HTERT RPE-1 (cell line): ENCODE results near the gene NR5A2.
"Not testable (repeated sequence)": the region's sequence is repeated elsewhere in the genome, so short reads cannot be mapped to it uniquely, and the experiment has no call there.

ENCODE experiments used
- in situ Hi-C: fragments of 300-500 bp; cut with MboI; formaldehyde crosslinking; loops from 4 replicates; pipeline ENCODE4 v1.14.3; 2020; ENCODE audit warnings: low sequenced_read_pairs

Gene NR5A2

DNA sequence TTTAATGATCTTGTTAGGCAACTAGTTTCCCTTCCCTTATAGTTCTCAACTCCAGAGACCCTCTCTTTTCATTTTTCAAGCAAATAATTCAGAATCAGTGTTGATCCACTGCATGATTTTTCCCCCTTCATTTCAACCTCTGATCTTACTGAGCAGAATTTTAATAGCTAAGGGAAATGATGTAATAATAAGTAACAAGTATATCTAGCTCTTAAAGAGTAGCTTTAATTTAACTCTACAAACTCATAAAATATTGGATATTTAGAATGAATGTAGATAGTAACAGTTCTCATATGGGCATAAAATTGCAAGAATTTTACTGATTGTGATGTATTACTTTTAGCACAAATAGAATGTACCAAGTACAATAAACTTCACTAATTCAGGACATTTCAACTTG lies 130.2 kb downstream of the NR5A2 start:
- in situ Hi-C loops: no loop called here

DNA sequence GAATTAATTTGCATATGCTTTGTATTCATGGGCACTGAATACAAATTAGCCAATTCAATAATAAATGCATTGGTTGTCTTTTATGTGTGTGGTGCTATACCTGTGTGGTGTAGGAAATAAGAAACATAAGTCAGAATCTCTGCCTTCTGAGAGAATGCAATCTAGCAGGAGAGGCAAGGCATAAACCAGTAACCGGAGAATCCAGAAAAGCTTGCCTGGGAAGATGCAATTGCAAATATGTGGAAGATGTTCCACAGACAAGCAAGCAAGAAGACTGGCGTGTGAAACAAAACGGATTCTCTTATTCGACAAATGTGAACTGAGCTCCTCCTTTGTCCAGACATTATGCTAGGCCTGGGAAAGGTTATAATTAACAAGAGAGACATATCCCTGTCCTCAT lies 134.3 kb downstream of the NR5A2 start:
- in situ Hi-C loops: no loop called here

DNA sequence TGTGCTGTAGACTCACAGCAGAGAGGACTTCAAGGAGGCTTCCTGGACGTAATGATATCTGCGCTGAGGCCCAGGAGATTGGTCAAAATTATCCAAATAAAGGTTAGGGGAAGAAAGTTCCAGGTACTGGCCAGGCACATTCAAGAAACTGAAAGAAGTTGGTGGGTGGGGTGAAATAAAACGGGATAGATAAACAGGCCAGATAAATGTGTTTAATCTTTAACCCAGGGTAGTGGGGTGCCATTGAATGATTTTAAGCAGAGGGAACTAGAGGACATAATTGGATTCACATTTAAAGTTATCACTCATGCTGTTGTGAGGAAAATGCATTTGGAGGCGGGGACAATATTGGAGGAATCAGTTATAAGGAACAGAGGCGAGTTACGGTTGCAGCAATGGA lies 134.7 kb downstream of the NR5A2 start:
- in situ Hi-C loops: no loop called here

DNA sequence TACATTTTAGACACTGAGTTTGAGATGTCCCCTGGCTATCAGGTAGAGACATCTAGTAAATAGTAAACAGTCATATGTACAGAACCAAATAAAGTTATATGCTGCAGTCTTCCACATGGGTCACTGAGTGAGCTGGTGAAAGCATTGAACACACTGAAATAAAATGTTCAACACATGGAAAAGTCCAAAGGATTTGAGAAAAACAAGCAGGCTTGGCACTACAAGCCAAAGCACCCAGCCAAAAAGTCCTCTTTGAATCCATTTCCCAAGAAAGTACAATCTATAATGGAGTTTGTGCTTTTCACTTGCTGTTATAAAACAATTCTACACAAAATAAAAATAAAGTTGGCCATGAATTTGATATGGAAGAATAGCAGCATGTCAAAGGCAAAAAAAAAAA lies 135.4 kb downstream of the NR5A2 start:
- in situ Hi-C loops: no loop called here

DNA sequence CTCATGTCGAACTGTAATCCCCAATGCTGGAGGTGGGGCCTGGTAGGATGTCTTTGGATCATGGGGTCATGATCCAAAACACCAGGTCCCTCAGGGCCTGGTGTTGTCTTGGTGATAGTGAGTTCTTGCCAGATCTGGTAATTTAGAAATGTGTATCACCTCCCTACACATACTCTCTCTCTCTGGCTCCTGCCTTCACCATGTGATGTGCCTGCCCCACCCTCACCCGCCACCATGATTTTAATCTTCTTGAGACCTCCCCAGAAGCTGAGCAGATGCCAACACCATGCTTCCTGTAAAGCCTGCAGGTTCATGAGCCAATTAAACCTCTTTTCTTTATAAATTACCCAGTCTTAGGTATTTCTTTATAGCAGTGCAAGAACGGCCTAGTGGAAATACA lies 136.4 kb downstream of the NR5A2 start:
- in situ Hi-C loops: no loop called here

DNA sequence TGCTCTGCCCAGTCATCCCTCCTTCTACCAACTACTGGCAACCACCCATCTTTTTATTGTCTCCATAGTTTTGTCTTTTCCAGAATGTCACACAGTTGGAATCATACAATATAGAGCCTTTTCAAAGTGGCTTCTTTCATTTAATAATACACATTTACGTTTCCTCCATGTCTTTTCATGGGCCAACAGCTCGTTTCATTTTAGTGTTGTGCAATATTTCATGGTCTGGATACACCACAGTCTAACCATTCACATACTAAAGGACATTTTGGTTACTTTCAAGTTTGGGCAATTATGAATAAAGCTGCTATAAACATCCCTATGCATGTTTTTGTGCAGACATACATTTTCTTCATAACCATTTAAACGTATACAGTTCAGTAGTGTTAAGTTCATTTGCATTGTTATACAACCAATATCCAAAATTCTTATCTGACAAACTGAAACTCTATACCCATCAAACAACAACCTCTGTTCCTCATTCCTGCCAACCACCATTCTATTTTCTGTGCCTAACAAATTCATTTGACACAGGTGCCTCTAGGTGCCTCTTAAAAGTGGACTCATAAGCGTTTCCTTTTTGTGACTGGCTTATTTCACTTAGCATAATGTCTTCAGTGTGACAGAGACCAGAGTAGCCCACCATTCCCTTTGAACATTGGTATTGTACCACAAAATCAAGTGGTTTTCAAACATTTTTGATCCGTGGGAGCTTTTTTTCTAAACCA lies 138.1 kb downstream of the NR5A2 start:
- in situ Hi-C loops: no loop called here

DNA sequence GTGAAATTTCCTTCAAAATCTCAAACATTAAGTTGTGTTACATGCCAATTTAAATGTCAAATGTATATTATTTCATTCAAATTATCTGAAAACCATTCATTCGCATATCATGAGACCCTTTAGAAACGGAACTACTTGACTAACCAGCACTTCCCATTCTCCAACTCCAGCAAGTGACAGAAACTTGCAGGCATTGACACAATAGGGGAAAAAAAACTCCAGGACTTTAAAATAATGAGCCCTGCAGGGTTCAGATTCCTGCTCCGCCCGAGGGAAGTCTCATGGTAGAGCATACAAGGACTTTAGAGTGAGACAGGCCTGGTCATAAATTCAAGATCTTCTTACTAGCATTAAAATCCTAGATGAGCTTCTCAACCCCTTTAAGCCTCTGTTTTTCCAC lies 138.9 kb downstream of the NR5A2 start:
- in situ Hi-C loops: no loop called here

DNA sequence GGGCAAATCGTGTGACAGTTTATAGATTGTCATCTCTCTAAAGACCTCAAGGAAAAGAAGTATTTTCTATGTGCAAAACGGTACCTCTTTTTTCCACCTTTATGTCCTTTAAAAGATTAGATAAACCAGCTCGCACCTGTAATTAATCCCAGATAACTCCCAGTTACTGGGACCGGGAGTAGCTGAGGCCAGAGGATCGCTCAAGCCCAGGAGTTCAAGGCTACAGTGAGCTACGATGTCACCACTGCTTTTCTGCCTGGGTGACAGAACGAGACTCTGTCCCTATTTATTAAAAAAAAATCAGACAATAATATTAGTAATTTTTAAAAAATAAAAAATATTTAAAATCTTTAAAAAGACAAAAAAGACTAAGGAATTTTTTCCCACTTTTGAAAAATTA lies 141.4 kb downstream of the NR5A2 start:
- in situ Hi-C loops: no loop called here

- in situ Hi-C loops: no loop called here
Measured at GRCh38 chr1:200172311-200172710, 144.8 kb downstream of the NR5A2 start.

DNA sequence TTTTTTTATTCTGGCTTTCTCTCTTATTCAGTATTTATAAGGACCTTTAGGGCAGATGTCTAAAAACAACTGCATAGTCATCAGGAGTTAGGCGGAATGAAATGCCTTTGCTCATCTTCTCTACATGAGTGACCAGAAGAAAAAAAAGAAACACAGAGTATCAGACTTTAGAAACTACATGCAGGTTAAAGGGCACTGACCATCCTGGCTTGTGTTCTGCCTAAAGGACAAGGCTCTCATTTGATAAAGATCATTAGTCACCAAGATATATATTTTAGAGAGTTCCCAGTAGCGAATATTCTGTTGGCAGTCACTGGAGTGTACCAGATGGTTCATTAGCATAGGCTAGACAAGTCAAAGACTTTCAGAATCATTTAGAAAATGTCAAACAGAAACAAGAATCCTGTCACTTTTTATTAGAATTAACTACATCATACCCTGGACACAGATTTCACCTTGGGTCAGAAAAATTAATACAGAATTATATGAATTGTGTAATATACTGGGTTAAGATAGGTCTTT lies 145.6 kb downstream of the NR5A2 start:
- in situ Hi-C loops: no loop called here

DNA sequence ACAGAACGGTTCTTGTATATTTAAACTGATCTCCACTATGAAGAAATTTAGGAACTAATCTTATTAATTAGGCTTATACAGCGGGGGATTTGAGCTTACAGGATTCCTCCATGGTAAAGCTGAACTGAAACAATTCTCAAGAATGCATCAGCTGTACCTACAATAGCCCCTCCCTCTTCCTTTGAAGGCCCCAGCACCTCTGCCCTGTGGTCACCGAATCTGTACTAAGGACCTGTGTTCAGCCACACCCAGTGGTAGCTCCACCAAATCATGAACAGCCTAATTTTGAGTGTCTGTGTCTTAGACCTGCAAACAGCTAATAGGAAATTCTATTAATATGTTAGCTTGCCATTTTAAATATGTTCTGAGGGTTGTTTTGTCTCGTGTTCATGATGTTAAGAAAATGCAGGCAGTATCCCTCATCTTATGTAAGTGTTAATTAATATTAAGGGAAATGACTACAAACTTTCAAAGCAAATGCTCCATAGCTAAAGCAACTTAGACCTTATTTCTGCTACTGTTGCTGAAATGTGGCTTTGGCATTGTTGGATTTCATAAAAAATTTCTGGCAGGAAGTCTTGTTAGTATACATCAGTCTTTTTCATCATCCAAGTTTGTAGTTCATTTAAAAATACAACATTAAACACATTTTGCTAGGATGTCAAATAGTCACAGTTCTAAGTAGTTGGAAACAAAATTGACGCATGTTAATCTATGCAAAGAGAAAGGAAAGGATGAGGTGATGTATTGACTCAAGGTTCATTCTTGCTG lies 147.2 kb downstream of the NR5A2 start:
- in situ Hi-C loops: no loop called here

DNA sequence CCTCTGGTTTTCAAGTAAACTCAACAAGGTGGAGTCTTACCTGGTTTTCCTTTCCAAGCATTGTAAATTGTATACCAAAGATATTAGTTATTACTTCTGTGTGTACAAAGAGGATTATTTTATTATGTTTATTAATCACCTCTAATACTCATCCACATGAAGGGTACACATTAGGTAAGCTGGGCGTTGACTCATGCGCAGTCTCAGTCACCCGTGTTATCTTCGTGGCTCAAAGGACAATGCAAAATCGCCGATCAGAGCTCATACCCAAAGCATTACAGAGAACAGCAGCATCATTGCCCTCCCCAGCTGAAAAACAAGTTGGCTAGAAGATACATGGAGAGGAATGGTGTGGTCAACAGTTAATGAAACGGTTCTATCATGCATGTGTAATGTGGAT lies 148.7 kb downstream of the NR5A2 start:
- in situ Hi-C loops: no loop called here

DNA sequence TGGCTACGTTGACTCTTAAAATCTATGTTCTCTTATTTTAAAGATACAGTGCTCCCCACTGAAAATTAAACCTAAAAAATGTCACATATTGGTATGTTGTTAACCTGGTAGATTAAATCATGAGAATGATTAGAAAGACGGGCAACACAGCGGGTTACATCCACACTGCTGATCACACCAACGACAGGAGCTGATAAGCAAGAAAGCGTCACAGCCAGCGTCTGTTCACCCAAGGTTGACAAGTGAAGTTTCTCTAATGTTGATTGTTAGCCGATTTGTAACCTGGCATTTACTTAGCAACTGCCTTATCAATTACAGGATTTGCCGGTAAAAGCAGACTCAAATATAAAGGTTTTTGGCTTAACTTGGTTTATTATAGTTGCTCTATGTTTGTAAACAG lies 149.3 kb downstream of the NR5A2 start:
- in situ Hi-C loops: no loop called here

DNA sequence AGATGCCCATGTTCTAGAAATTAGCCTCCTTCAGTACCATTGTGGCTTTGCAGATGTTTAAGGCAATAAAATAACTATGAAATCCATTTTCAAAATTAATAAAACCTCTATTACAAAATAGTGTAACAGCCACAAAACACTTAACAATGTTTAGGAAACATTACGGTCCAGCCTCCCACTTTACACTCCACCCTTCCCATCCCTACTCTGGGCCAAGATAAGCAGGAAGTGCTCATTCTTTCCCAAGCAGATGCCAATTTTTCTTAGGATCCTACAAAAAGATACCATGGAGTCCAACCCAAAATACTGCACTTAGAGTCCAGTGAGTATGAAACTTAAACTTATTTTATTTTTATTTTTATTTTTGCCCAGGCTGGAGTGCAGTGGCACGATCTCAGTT lies 150.8 kb downstream of the NR5A2 start:
- in situ Hi-C loops: no loop called here

GRCh38 chr1:200179126-200179780 lies 151.7 kb downstream of the NR5A2 start:
- in situ Hi-C loops: no loop called here

GRCh38 chr1:200179781-200180160 lies 152.3 kb downstream of the NR5A2 start:
- in situ Hi-C loops: no loop called here

DNA sequence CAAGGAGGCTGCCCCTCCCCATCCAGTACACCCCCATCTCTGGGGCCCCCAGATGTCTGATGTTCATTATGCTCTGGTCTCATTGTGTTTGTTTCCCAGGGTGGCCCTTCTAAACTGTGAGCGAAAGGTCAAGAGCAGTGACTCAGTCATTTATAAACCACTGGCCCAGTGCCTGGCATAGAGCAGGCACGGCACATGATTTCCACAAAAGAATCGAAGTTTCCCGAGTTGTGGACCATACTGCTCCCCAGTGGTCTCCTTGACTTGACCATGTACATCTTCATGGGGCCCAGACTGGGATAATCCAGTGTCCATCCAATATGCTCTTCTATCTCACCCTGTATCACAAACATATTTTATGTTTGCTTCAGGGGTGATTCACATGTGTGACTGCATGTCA lies 153.3 kb downstream of the NR5A2 start:
- in situ Hi-C loops: no loop called here

DNA sequence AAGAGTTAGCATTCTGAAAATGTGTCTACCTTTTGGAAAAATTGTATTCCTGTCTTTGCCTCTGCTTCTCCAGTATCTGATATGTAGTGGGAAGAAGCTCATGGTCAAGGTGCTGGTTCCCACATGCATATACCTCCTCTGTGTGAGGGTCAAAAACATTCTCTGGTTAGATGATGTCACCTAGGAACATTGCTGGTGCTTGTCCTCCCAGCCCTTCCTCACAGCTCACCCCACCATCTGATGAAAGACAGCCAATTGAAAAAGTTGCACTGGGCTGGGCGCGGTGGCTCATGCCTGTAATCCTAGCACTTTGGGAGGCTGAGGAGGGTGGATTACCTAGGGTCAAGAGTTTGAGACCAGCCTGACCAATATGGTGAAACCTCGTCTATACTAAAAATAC lies 154.4 kb downstream of the NR5A2 start:
- in situ Hi-C loops: no loop called here

- in situ Hi-C loops: no loop called here
Measured at GRCh38 chr1:200182701-200183100, 155.2 kb downstream of the NR5A2 start.

GRCh38 chr1:200183637-200184036 lies 156.1 kb downstream of the NR5A2 start:
- in situ Hi-C loops: no loop called here

GRCh38 chr1:200184196-200184595 lies 156.7 kb downstream of the NR5A2 start:
- in situ Hi-C loops: no loop called here

- in situ Hi-C loops: not testable (repeated sequence)
Measured at GRCh38 chr1:200185191-200185590, 157.7 kb downstream of the NR5A2 start.
